HG03354 (cell line): ENCODE measurements around the gene NELFCD.
A peak's percentile ranks its signal among the peaks of the same experiment; 100 is the strongest.
"Not testable (repeated sequence)": the region's sequence is repeated elsewhere in the genome, so short reads cannot be mapped to it uniquely, and the experiment has no call there.

Source experiments
- ATAC-seq: cut with Tn5 transposase; IDR thresholded peaks from one replicate; pipeline ENCODE4 v1.9.1; 2021; ENCODE audit warnings: mild to moderate bottlenecking; ENCODE audit not compliant: unreplicated experiment, poor library complexity, severe bottlenecking

The NELFCD gene

GRCh38 chr20:58980711-58981627 lies at the start of gene NELFCD:
NELFCD (plus strand) TSS chr20:58981256; CDS start chr20:58981310, 54 bp downstream.
- ATAC-seq = peak; percentile 81

- ATAC-seq = no peak
Observed at GRCh38 chr20:58932170-58932569, 48.9 kb upstream of the NELFCD start.

- ATAC-seq = no peak
Observed at GRCh38 chr20:58938078-58938477, 43.0 kb upstream of the NELFCD start.

GRCh38 chr20:58938541-58938940 lies 42.5 kb upstream of the NELFCD start:
- no peak for ATAC-seq

- no peak for ATAC-seq
Observed at GRCh38 chr20:58941471-58941870, 39.6 kb upstream of the NELFCD start.

GRCh38 chr20:58942549-58942948 lies 38.5 kb upstream of the NELFCD start:
- ATAC-seq = no peak

GRCh38 chr20:58944610-58945009 lies 36.4 kb upstream of the NELFCD start:
- no peak for ATAC-seq

- no peak for ATAC-seq
Observed at GRCh38 chr20:58945965-58946631, 35.0 kb upstream of the NELFCD start.

- not testable (repeated sequence) for ATAC-seq
Observed at GRCh38 chr20:58947797-58948388, 33.2 kb upstream of the NELFCD start.

GRCh38 chr20:58950603-58951002 lies 30.5 kb upstream of the NELFCD start:
- ATAC-seq = no peak

GRCh38 chr20:58953050-58953449 lies 28.0 kb upstream of the NELFCD start:
- ATAC-seq = no peak

GRCh38 chr20:58956078-58956477 lies 25.0 kb upstream of the NELFCD start:
- no peak for ATAC-seq

- no peak for ATAC-seq
Observed at GRCh38 chr20:58959652-58960051, 21.4 kb upstream of the NELFCD start.

- no peak for ATAC-seq
Observed at GRCh38 chr20:58963060-58963584, 17.9 kb upstream of the NELFCD start.

GRCh38 chr20:58963922-58964321 lies 17.1 kb upstream of the NELFCD start:
- not testable (repeated sequence) for ATAC-seq

GRCh38 chr20:58965270-58966064 lies 15.6 kb upstream of the NELFCD start:
- ATAC-seq = no peak

- no peak for ATAC-seq
Observed at GRCh38 chr20:58967652-58968429, 13.2 kb upstream of the NELFCD start.

GRCh38 chr20:58969439-58969838 lies 11.6 kb upstream of the NELFCD start:
- no peak for ATAC-seq

GRCh38 chr20:58970146-58970545 lies 10.9 kb upstream of the NELFCD start:
- ATAC-seq = peak; percentile 54
